ENCODE data around the gene PIK3R1. TPM values are rescaled to one million over a fixed set of nuclear protein-coding genes. Genes with fewer than 3 reads are reported as not detected.

Gene PIK3R1
- total RNA-seq, 4 donors from 2014 or later: 244 to 563 (median 329) TPM

DNA sequence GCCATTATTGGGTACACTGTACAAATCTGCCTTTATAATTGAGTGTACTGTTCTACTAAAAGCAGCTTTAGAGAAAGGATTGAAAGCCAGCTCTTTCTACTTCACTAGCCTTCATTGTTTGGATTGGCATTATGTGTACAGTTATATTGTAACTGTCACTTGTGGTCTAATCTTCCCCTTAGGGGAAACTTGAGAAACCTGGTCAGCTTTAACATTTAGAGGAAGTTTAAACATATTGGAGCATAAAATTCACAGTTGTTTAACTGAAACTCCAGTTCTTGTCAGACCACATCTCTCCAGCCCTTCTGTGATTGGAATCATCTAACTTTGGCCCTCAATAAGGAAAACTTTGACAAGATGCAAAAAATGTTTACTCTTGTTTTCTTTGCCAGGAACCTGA is 24.6 kb downstream of the PIK3R1 start:
- intact Hi-C loops (cut with DNase I): loop anchor here (10.0 kb wide), 1 partner anchor 545 kb away; no protein-coding TSS in a partner anchor

DNA sequence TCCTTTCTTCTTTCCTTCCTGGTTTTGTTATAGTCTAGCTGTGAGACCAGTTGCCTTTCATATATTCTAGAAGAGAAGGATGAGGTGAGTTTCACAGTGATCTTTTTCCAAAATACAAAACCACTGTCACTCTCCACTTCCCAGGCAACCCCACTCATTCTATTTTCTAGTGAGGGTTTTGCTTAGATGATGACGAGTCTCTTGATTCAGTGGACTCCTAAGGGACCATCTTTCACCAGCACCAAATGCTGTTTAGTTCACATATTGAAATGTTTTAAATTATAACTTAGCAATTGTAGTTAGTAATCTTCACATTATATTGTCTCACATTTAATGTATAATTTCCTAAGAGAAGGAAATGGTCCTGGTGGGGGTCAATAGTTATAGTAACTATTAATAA is 25.2 kb downstream of the PIK3R1 start:
- Histone ChIP-seq H3K36me3 (peaks cover 0 to 8% (median 3%) of the 10 kb centered on the region in 4 donors), H3K27me3 (no peaks in the 10 kb centered on the region), H3K4me1 (peaks cover 84 to 100% (median 99%) of the 10 kb centered on the region in 4 donors), H3K4me3 (peak overlapping the region in 1 of 4 donors; percentile 25), H3K27ac (replicated peaks in 1 of 4) (peak overlapping the region; percentile 42 to 74 (median 64)), H3K9me3 (no peaks in the 10 kb centered on the region)
- DNase-seq (ENCODE audit: extremely low spot score): no peak
- TF ChIP-seq POLR2AphosphoS5 (IDR thresholded peaks at IDR 0.05): no peak
- no peak for TF ChIP-seq POLR2A (IDR thresholded peaks at IDR 0.05; ENCODE audit: low read depth)
- TF ChIP-seq, protein P1, sequence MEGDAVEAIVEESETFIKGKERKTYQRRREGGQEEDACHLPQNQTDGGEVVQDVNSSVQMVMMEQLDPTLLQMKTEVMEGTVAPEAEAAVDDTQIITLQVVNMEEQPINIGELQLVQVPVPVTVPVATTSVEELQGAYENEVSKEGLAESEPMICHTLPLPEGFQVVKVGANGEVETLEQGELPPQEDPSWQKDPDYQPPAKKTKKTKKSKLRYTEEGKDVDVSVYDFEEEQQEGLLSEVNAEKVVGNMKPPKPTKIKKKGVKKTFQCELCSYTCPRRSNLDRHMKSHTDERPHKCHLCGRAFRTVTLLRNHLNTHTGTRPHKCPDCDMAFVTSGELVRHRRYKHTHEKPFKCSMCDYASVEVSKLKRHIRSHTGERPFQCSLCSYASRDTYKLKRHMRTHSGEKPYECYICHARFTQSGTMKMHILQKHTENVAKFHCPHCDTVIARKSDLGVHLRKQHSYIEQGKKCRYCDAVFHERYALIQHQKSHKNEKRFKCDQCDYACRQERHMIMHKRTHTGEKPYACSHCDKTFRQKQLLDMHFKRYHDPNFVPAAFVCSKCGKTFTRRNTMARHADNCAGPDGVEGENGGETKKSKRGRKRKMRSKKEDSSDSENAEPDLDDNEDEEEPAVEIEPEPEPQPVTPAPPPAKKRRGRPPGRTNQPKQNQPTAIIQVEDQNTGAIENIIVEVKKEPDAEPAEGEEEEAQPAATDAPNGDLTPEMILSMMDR (IDR thresholded peaks at IDR 0.05): no peak
- no peak for TF ChIP-seq EP300 (IDR thresholded peaks at IDR 0.05)
- intact Hi-C loops (cut with DNase I): loop anchor here (10.0 kb wide), 1 partner anchor 546 kb away; no protein-coding TSS in a partner anchor
- WGBS: 29% methylated on average over 1 of the region's 1 CpG

More for the DNA sequence above, 24.6 kb downstream of the PIK3R1 start:
- Histone ChIP-seq H3K36me3 (peaks cover 0 to 8% (median 3%) of the 10 kb centered on the region in 4 donors), H3K4me3 (peak overlapping the region in 2 of 4 donors; percentile 25 to 36), H3K4me1 (peaks cover 78 to 100% (median 99%) of the 10 kb centered on the region in 4 donors), H3K27me3 (no peaks in the 10 kb centered on the region), H3K9me3 (no peaks in the 10 kb centered on the region), H3K27ac (replicated peaks in 1 of 4) (peak overlapping the region; percentile 42 to 74 (median 64))
- TF ChIP-seq POLR2A (IDR thresholded peaks at IDR 0.05; ENCODE audit: low read depth): no peak
- no peak for DNase-seq (ENCODE audit: extremely low spot score)

DNA sequence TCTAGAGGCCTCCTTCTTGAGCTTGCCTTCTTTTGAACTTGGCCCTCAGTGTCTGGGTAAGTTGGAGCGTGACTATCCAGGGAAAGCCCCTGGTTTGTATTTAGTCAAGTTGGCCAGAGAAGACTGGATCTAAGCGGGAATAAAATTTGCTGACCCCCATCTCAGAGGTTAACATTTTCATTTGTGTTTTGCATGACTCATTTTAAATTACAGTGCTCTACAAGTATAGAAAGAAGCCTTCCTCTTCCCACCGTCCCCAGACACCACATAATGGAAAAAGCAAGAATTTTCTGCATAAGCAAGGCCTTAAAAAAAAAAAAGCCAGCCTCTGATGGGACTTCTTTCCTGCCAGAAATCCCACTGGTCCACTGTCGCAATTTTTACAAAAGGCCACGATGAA is 27.2 kb downstream of the PIK3R1 start:
- 48% methylated on average over 5 of the region's 5 CpGs for WGBS
- TF ChIP-seq POLR2A (IDR thresholded peaks at IDR 0.05; ENCODE audit: low read depth): no peak
- Histone ChIP-seq H3K4me1 (peaks cover 78 to 100% (median 98%) of the 10 kb centered on the region in 4 donors), H3K9me3 (no peaks in the 10 kb centered on the region), H3K27ac (replicated peaks in 1 of 4) (peak overlapping the region; percentile 13 to 63 (median 34)), H3K4me3 (no peak overlapping the region), H3K36me3 (peaks cover 0 to 8% (median 4%) of the 10 kb centered on the region in 4 donors), H3K27me3 (no peaks in the 10 kb centered on the region)
- no peak for DNase-seq (ENCODE audit: extremely low spot score)
- intact Hi-C loops (cut with DNase I): loop anchor here (10.0 kb wide), 1 partner anchor 548 kb away; no protein-coding TSS in a partner anchor

DNA sequence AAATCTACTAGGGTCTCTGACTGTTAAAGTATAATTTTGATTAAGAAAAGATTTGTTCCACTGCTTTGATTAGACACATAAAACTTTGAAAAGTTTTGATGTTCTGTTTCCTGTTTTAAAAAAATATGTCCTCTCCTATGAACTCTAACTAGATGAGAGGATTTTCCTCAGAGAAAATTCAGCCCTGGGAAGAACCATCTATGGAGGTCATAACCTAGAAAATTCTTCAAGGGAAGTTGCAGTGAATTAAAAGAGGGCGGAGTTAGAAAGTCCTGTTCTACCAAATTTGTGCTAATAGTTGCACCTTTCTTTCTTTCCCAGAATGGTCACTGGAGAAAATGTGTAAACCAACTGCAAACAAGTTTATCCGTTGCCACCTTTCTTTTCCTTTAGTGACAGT is 27.7 kb downstream of the PIK3R1 start:
- peak overlapping the region; percentile 13 to 63 (median 27) for H3K27ac ChIP-seq (replicated peaks in 1 of 4)
- 85% methylated on average over 2 of the region's 2 CpGs for WGBS

DNA sequence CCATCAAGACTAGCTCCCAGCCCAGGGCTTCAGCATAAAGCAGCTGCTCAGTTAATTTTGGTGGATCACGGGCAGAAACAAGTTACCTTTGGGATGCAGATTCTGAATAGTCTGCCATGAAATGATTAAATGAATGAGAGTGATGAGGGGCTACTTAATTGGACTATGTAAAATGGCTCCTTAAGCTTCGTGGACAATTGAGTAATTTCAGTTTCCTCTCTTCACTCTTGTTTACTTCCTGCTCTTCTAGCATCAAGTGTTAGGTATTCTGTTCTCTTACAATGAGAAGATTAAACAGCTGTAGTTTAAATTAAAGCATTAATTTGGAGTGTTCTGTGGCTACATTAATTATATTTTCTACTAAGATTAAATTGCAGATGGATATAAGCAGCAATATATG is 28.1 kb downstream of the PIK3R1 start:
- Histone ChIP-seq H3K27me3 (no peaks in the 10 kb centered on the region), H3K27ac (replicated peaks in 1 of 4) (peak overlapping the region; percentile 13 to 63 (median 27)), H3K4me3 (no peak overlapping the region), H3K36me3 (peaks cover 0 to 10% (median 4%) of the 10 kb centered on the region in 4 donors), H3K9me3 (no peaks in the 10 kb centered on the region), H3K4me1 (peaks cover 72 to 100% (median 98%) of the 10 kb centered on the region in 4 donors)
- intact Hi-C loops (cut with DNase I): loop anchor here (10.0 kb wide), 1 partner anchor 549 kb away; no protein-coding TSS in a partner anchor
- 70% methylated on average over 2 of the region's 2 CpGs for WGBS
- no peak for DNase-seq (ENCODE audit: extremely low spot score)
- TF ChIP-seq POLR2AphosphoS5 (IDR thresholded peaks at IDR 0.05): peak in 1 of 2 donors; percentile 21
- TF ChIP-seq, protein P1 (IDR thresholded peaks at IDR 0.05): no peak

More for the DNA sequence above, 27.7 kb downstream of the PIK3R1 start:
- Histone ChIP-seq H3K4me1 (peaks cover 73 to 100% (median 98%) of the 10 kb centered on the region in 4 donors), H3K4me3 (no peak overlapping the region), H3K36me3 (peaks cover 0 to 10% (median 4%) of the 10 kb centered on the region in 4 donors), H3K9me3 (no peaks in the 10 kb centered on the region), H3K27me3 (no peaks in the 10 kb centered on the region)
- TF ChIP-seq EP300 (IDR thresholded peaks at IDR 0.05) (no peak), POLR2AphosphoS5 (IDR thresholded peaks at IDR 0.05) (no peak), POLR2A (IDR thresholded peaks at IDR 0.05; ENCODE audit: low read depth) (no peak)
- TF ChIP-seq, protein P1 (IDR thresholded peaks at IDR 0.05): no peak
- DNase-seq (ENCODE audit: extremely low spot score): no peak
- intact Hi-C loops (cut with DNase I): loop anchor here (10.0 kb wide), 1 partner anchor 548 kb away; no protein-coding TSS in a partner anchor
